ENCODE measurements around the gene AHI1. TPM values are rescaled to one million over a fixed set of nuclear protein-coding genes. Genes with fewer than 3 reads are reported as not detected.

The AHI1 gene
- total RNA-seq, 1 experiment from 2014 or later: 11.3 TPM

DNA sequence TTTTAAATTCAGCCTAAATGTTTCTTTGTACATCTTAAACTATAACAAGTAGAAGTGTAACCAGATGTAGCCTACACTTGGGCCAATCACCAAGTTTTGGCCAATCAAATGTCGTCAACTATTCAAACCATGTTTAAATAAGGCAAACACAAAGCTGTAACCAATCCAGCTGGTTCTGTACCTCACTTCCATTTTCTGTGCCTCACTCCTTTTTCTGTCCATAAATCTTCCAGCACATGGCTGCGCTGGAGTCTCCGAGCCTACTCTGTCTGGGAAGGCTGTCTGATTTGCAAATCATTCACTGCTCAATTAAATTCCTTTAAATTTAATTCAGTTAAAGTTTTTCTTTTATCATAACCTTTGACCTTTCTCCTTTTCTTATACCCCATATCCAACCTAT lies 7.7 kb upstream of the AHI1 start:
- Mint-ChIP-seq H3K27ac (ENCODE audit: unreplicated experiment) (peak overlapping the region; percentile 65), H3K9me3 (ENCODE audit: unreplicated experiment) (no peaks in the 10 kb centered on the region), H3K27me3 (ENCODE audit: insufficient read depth, unreplicated experiment) (no peaks in the 10 kb centered on the region), H3K4me1 (ENCODE audit: low read depth, unreplicated experiment) (peaks cover 18% of the 10 kb centered on the region), H3K36me3 (ENCODE audit: insufficient read depth, unreplicated experiment) (no peaks in the 10 kb centered on the region), H3K4me3 (ENCODE audit: unreplicated experiment) (no peak overlapping the region)
- CTCF ChIA-PET: no interaction called here
- no peak overlapping the region for H3K4me3 ChIP-seq (ENCODE audit: low read depth, low read length)
- intact Hi-C loops (cut with micrococcal nuclease; ENCODE audit: unreplicated experiment): loop anchor here (5.0 kb wide), 1 partner anchor 812 kb away; no protein-coding TSS in a partner anchor
- H3K27me3 ChIP-seq (replicated peaks; ENCODE audit: control insufficient read depth, insufficient read depth, low read length): no peaks in the 10 kb centered on the region
- BruUV-seq (replicated peaks): no TSS peak
- DNase-seq: peak; percentile 10 to 36
- H3K4me1 ChIP-seq: peaks cover 24% of the 10 kb centered on the region
- TF ChIP-seq, protein P1, sequence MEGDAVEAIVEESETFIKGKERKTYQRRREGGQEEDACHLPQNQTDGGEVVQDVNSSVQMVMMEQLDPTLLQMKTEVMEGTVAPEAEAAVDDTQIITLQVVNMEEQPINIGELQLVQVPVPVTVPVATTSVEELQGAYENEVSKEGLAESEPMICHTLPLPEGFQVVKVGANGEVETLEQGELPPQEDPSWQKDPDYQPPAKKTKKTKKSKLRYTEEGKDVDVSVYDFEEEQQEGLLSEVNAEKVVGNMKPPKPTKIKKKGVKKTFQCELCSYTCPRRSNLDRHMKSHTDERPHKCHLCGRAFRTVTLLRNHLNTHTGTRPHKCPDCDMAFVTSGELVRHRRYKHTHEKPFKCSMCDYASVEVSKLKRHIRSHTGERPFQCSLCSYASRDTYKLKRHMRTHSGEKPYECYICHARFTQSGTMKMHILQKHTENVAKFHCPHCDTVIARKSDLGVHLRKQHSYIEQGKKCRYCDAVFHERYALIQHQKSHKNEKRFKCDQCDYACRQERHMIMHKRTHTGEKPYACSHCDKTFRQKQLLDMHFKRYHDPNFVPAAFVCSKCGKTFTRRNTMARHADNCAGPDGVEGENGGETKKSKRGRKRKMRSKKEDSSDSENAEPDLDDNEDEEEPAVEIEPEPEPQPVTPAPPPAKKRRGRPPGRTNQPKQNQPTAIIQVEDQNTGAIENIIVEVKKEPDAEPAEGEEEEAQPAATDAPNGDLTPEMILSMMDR (IDR thresholded peaks at IDR 0.05; ENCODE audit: insufficient read depth in 1 of 2, low read depth in 1 of 2, low read length in 1 of 2, severe bottlenecking in 1 of 2, unreplicated experiment in 1 of 2): no peak
- POLR2A ChIA-PET: no interaction called here
- H3K9me3 ChIP-seq: no peaks in the 10 kb centered on the region
- H3K36me3 ChIP-seq (ENCODE audit: control insufficient read depth, insufficient read depth, low read length): no peaks in the 10 kb centered on the region

DNA sequence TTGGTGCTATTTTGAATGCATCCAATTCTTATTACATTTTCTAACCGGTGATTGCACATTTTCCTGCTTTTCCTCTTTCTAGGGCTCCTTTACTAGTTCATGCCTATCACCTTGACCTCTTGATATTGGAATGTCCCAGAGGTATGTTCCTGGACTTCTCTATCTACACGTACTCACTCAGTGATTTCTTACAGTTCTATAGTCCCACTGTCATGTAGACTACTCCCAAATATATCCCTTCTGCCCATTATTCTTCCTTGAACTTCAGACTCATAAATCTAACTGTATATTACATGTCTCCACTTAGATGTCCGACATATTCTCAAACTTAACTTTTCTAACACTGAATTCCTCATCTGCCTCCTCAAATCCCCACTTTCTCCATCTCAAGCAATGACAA lies 7.2 kb upstream of the AHI1 start:
- H3K27me3 ChIP-seq (replicated peaks; ENCODE audit: control insufficient read depth, insufficient read depth, low read length): no peaks in the 10 kb centered on the region
- Mint-ChIP-seq H3K27me3 (ENCODE audit: insufficient read depth, unreplicated experiment) (no peaks in the 10 kb centered on the region), H3K4me1 (ENCODE audit: low read depth, unreplicated experiment) (peaks cover 18% of the 10 kb centered on the region), H3K36me3 (ENCODE audit: insufficient read depth, unreplicated experiment) (no peaks in the 10 kb centered on the region), H3K27ac (ENCODE audit: unreplicated experiment) (no peak overlapping the region), H3K9me3 (ENCODE audit: unreplicated experiment) (no peaks in the 10 kb centered on the region), H3K4me3 (ENCODE audit: unreplicated experiment) (no peak overlapping the region)
- no peak for DNase-seq
- H3K4me1 ChIP-seq: peaks cover 24% of the 10 kb centered on the region
- no peak overlapping the region for H3K4me3 ChIP-seq (ENCODE audit: low read depth, low read length)
- no peaks in the 10 kb centered on the region for H3K36me3 ChIP-seq (ENCODE audit: control insufficient read depth, insufficient read depth, low read length)
- TF ChIP-seq, protein P1 (IDR thresholded peaks at IDR 0.05; ENCODE audit: insufficient read depth in 1 of 2, low read depth in 1 of 2, low read length in 1 of 2, severe bottlenecking in 1 of 2, unreplicated experiment in 1 of 2): no peak
- intact Hi-C loops (cut with micrococcal nuclease; ENCODE audit: unreplicated experiment): loop anchor here (5.0 kb wide), 1 partner anchor 813 kb away; no protein-coding TSS in a partner anchor
- no TSS peak for BruUV-seq (replicated peaks)
- no peaks in the 10 kb centered on the region for H3K9me3 ChIP-seq
- ChIA-PET POLR2A (no interaction called here), CTCF (no interaction called here)

DNA sequence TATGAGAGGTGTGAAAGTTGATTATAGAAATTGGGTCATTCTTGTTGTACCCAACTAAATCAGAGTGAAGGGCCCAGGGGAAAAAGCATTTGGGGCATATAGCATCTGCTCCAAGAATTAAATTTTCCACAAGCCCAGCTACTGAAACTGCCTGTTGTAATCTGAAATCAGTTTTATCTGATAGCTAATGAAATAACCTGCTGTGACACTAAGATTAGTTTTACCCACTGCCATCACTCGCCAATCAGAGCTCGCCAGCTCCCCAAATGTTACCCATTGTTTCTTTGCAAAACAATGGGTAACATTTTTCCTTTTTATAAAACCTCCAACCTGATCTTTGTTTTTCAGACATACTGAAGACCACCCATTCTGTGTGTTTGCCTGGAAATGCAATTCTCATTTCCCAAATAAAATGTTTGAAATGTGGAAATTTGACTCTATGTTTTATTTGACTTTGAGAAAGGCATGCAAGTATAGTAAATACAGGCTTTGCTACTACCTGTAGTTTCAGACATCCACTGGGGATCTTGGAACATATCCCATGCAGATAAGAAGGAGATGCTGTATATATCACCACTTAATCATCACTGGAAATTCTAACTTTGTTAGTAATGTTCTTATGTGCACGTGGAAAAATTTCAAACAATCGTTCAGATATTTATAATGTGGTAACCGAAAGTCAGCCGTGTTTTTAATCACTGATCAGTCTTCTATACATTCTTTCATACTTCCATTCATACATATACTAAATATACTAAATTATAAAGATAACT lies 6.3 kb upstream of the AHI1 start:
- Mint-ChIP-seq H3K9me3 (ENCODE audit: unreplicated experiment) (no peaks in the 10 kb centered on the region), H3K27ac (ENCODE audit: unreplicated experiment) (no peak overlapping the region), H3K27me3 (ENCODE audit: insufficient read depth, unreplicated experiment) (no peaks in the 10 kb centered on the region), H3K4me1 (ENCODE audit: low read depth, unreplicated experiment) (peaks cover 18% of the 10 kb centered on the region), H3K4me3 (ENCODE audit: unreplicated experiment) (no peak overlapping the region), H3K36me3 (ENCODE audit: insufficient read depth, unreplicated experiment) (no peaks in the 10 kb centered on the region)
- H3K4me3 ChIP-seq (ENCODE audit: low read depth, low read length): no peak overlapping the region
- ChIA-PET POLR2A (no interaction called here), CTCF (no interaction called here)
- H3K36me3 ChIP-seq (ENCODE audit: control insufficient read depth, insufficient read depth, low read length): no peaks in the 10 kb centered on the region
- intact Hi-C loops (cut with micrococcal nuclease; ENCODE audit: unreplicated experiment): no loop called here
- DNase-seq: no peak
- H3K4me1 ChIP-seq: peaks cover 29% of the 10 kb centered on the region
- no peaks in the 10 kb centered on the region for H3K9me3 ChIP-seq
- BruUV-seq (replicated peaks): no TSS peak
- TF ChIP-seq, protein P1 (IDR thresholded peaks at IDR 0.05; ENCODE audit: insufficient read depth in 1 of 2, low read depth in 1 of 2, low read length in 1 of 2, severe bottlenecking in 1 of 2, unreplicated experiment in 1 of 2): no peak
- no peaks in the 10 kb centered on the region for H3K27me3 ChIP-seq (replicated peaks; ENCODE audit: control insufficient read depth, insufficient read depth, low read length)

Measured in Caco-2 (cell line).